SU-DHL-6 (cell line): ENCODE data around the gene TNFAIP1.

Source experiments
- CTCF ChIP-seq: fragments of 200-600 bp; sonication (generic); IDR thresholded peaks from one replicate; pipeline ENCODE4 v1.5.1; 2017; ENCODE audit warnings: antibody characterized with exemption, mild to moderate bottlenecking, low read length, moderate library complexity; ENCODE audit not compliant: insufficient read depth, poor library complexity, severe bottlenecking
- EZH2phosphoT487 ChIP-seq: fragments of 200-600 bp; sonication (generic), shearing (Covaris generic); conservative IDR thresholded peaks from 2 replicates; pipeline ENCODE4 v1.6.1; 2018; ENCODE audit warnings: mild to moderate bottlenecking, antibody characterized with exemption, low read length, moderate library complexity, mixed read lengths

GRCh38 chr17:28317099-28317965, 18.2 kb upstream of the TNFAIP1 start:
- TF ChIP-seq CTCF (no peak), EZH2phosphoT487 (no peak)
